Astrocyte of the cerebellum (primary cell): ENCODE data around the gene VPS52.

Experiments used
- DNase-seq: peaks from one replicate; pipeline ENCODE4 v3.0.0-alpha.2; 2011; ENCODE audit warnings: low read depth
- H3K4me3 ChIP-seq: 2 replicates; pipeline ENCODE4 v1.5.1; 2011; ENCODE audit warnings: mild to moderate bottlenecking, low read depth, low read length, moderate library complexity
- CTCF ChIP-seq: IDR thresholded peaks from 2 replicates; pipeline ENCODE4 v1.5.1; 2012; ENCODE audit warnings: low read length, low read depth, moderate library complexity, mild to moderate bottlenecking; ENCODE audit errors: missing control alignments
- in situ Hi-C: cut with HindIII; loops from 2 replicates; pipeline ENCODE4 v1.10.0; 2017; ENCODE audit warnings: low sequenced_read_pairs

The VPS52 gene

DNA sequence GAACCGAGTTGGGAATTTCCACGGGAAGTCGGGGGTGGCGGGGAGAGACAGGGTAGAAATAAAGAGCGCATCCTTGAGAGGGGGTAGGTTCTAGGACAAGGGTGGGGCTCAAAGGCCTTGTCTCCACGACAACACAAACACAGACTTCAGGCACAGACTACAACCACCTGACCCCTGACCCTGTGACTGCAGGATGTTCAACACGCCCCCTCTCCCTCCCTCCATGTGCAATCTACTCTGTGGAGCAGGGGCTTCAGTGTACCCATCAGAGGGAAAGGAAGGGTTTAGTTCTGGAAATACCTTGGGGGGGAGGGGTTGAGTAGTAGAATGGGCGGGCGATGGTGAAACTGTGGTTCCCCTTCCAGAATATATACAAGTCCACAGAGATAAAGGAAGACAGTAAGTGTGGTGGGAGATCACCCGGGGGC lies 42.9 kb upstream of the VPS52 start:
- in situ Hi-C loops, result no loop called here
- no peak for TF ChIP-seq CTCF
- DNase-seq, result no peak
- peak overlapping the region; percentile 84 for H3K4me3 ChIP-seq

- DNase-seq, result no peak
- peak within 1 kb of the TSS; percentile 84 for H3K4me3 ChIP-seq
- in situ Hi-C loops, result no loop called here
- no peak for TF ChIP-seq CTCF
These were observed 42.2 kb upstream of the VPS52 start, which contains the start of gene TAPBP for GRCh38 chr6:33313709-33314514. TAPBP (minus strand) TSS chr6:33314078; CDS start chr6:33314041, 37 bp downstream.

- peak overlapping the region; percentile 84 for H3K4me3 ChIP-seq
- in situ Hi-C loops, result no loop called here
- DNase-seq, result no peak
- TF ChIP-seq CTCF, result no peak
These were observed 41.5 kb upstream of the VPS52 start for GRCh38 chr6:33313105-33313708.

DNA sequence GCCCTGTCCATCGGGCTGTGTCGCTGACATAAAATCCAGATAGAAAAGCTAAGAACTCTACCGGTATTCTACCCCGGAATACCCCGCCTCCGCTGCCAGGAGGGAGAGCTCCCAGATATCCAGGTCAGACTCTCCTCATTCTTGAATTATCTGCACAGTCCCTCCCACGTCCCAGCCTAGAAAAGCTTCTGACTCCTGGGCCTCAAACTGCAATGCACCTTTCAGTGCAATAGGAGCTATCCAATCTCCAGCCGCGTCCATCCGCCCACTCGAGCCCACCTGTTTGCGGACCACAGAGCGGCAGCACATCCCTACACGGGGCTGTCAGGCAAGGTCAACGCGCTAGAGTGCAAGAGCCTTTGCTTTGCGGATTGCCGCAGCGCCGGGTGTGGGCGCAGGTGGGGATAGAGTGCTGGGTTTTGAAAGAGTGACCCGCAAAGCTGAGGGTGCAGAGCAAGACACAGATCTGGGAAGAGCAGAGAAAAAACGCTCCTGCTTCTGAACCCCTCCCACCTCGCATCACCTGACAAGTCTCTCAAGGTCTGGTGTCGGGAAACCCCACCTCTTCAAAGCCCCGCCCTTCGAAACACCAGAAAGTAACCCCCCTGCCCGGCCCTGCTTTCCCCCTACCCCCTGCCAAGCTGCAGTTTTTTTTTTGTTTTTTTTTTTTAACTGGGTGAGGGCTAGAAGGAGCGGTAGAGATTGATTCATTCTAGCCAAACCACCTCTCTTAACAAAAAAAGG lies 40.9 kb upstream of the VPS52 start:
- in situ Hi-C loops, result no loop called here

DNA sequence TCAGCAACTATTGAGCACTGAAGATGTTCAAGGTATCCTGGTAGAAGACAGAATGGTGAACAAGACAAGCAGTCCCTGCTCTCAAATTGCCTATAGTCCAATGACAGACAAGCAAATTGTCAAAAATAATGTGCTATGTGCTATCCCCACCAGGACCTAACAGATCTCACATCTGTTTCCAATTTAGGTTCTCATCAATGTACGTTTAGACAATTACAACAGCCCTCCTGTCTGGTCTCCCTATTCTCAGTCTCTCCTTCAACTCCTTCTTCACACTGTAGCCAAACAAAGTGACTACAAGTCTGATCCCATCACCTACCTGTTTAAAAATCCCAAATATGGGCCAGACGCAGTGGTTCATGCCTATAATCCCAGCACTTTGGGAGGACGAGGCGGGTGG lies 34.7 kb upstream of the VPS52 start:
- in situ Hi-C loops, result no loop called here
- no peak for DNase-seq
- TF ChIP-seq CTCF, result no peak
- no peak overlapping the region for H3K4me3 ChIP-seq

More for the DNA sequence above, 40.9 kb upstream of the VPS52 start:
- TF ChIP-seq CTCF, result no peak
- peak overlapping the region; percentile 84 for H3K4me3 ChIP-seq
- DNase-seq, result peak; percentile 39

DNA sequence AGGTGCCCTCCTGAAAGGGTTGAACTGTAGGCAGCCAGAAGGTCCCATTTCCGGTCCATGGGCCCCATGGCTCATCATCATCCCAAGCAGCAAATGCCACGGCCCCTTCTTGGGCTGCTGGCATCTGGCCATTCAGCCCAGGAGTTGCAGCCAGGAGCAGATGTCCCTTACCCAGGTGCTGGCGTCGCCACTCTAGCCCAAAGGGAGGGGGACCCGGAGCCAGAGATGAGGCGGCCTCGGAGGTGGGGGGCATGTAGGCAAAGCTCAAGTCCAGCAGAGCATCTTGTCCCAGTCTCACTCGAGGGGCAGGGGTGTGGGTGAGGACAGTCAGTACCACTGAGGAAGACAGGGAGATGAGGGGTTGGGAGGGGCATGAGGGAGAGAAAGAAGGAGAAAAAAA lies 33.4 kb upstream of the VPS52 start:
- no peak for TF ChIP-seq CTCF
- in situ Hi-C loops, result no loop called here
- H3K4me3 ChIP-seq, result no peak overlapping the region
- DNase-seq, result no peak
